Measurements from ENCODE around the gene PORCN. TPM values are rescaled to one million over a fixed set of nuclear protein-coding genes. Genes with fewer than 3 reads are reported as not detected.
"Not testable (repeated sequence)": the region's sequence is repeated elsewhere in the genome, so short reads cannot be mapped to it uniquely, and the experiment has no call there.

The PORCN gene
- total RNA-seq, 2 experiments from 2014 or later = 6.9 to 9.0 TPM

DNA sequence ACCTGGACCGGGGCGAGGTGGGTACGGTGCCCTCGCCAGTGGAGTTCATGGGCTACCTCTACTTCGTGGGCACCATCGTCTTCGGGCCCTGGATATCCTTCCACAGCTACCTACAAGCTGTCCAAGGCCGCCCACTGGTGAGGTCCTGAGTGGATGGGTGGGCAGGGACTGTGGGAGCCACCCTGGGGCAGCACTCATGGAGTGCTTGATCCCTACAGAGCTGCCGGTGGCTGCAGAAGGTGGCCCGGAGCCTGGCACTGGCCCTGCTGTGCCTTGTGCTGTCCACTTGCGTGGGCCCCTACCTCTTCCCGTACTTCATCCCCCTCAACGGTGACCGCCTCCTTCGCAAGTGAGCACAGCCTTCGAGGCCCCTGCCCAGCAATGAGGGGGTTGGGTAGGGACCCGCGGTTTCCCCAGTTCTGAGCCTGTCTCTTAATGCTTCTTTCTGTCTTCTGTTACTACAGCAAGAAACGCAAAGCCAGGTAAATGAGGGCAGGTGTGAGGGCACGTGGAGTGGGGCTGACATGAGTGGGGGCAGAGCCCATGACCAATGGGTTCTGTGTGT is 3.7 kb downstream of the PORCN start:
- intact Hi-C loops (cut with DNase I, micrococcal nuclease) = no loop called here
- Mint-ChIP-seq H3K4me3 (no peak overlapping the region), H3K4me1 (peaks cover 13% of the 10 kb centered on the region), H3K9me3 (ENCODE audit: low read depth) (no peaks in the 10 kb centered on the region), H3K36me3 (ENCODE audit: low read depth) (no peaks in the 10 kb centered on the region), H3K27me3 (no peaks in the 10 kb centered on the region), H3K27ac (no peak overlapping the region)
- DNase-seq (no peak), ATAC-seq (no peak)
- CTCF ChIA-PET = no interaction called here
- POLR2A ChIA-PET = no interaction called here

DNA sequence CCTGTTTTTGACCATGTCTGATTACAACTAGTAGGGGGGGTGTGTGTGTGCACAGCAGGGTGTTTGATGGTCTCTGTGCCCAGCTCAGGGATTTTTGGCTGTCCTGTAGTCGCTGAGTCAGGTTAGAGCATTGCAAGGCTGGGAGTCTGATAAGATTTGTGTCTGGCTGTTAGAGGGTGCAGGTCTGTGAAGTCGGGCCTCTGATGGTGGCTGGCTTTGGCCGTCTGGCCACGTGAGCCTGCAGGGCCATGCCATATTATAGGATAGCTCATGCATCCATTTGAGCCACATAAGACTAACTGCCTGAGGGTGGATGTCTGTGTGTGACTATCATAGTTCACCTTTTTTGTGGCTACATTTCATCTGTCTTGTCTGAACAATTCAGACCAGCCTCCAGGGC is 4.9 kb downstream of the PORCN start:
- no peak overlapping the region for H3K4me3 Mint-ChIP-seq
- CTCF ChIA-PET = interaction anchor here (0.6 kb wide), 1 partner anchor 283 kb away, joined by 3 read pairs; no protein-coding TSS in a partner anchor
- intact Hi-C loops (cut with DNase I, micrococcal nuclease) = no loop called here
- H3K36me3 Mint-ChIP-seq (ENCODE audit: low read depth) = no peaks in the 10 kb centered on the region
- H3K4me1 Mint-ChIP-seq = peaks cover 13% of the 10 kb centered on the region
- H3K27me3 Mint-ChIP-seq = no peaks in the 10 kb centered on the region
- no peak overlapping the region for H3K27ac Mint-ChIP-seq
- no peak for DNase-seq
- no peak for ATAC-seq
- H3K9me3 Mint-ChIP-seq (ENCODE audit: low read depth) = no peaks in the 10 kb centered on the region
- POLR2A ChIA-PET = no interaction called here

DNA sequence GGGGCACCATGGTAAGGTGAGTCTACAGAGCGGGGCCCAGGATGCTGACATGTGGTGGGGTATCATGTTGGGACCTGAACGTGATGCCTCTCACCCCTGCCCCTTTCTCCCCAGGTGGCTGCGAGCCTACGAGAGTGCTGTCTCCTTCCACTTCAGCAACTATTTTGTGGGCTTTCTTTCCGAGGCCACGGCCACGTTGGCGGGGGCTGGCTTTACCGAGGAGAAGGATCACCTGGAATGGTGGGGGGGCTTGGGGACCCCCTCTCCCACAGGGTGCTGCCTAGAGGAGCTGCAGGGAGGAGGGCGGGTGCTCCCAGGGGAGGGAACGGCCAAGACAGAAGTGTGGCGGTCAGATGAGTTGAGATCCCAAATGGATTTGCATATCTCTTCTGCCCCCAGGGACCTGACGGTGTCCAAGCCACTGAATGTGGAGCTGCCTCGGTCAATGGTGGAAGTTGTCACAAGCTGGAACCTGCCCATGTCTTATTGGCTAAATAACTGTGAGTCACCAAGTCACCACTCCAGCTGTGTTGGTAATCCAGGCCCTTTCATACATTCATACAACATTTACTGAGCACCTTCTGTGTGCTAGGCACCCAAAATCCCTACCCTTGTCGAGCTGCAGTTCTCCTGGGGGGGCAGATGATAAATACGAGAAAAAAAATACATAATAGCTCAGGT is 5.5 kb downstream of the PORCN start:
- ChIA-PET POLR2A (no interaction called here), CTCF (no interaction called here)
- intact Hi-C loops (cut with DNase I, micrococcal nuclease) = no loop called here

DNA sequence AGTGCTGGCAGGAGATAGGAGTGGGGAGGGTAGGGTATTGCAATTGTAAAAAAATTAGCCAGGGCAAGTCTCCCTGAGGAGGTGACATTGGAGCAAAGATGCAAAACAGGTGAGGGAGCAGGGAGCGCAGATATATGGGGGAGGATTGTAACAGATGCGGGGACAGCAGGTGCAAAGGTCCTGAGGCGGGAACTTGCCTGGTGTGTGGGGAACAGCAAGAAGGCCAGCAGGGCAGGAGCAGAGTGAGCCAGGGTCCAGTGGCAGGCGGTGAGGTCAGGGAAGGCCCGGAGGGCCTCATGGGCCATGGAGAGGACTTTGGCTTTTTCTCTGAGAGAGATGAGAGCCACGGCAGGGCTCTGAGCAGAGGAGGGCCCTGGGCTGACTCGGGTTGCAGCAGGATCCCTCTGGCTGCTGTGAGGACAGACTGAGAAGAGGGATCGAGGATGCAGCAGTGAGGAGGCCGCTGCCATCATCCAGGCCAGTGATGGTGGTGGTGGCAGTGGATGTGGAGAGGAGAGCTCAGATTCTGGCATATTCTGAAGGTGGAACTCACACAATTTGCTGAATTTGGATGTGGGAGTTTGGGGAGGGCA is 6.2 kb downstream of the PORCN start:
- Mint-ChIP-seq H3K4me1 (peaks cover 6% of the 10 kb centered on the region), H3K36me3 (ENCODE audit: low read depth) (no peaks in the 10 kb centered on the region), H3K27me3 (no peaks in the 10 kb centered on the region), H3K27ac (no peak overlapping the region), H3K9me3 (ENCODE audit: low read depth) (no peaks in the 10 kb centered on the region), H3K4me3 (no peak overlapping the region)
- ATAC-seq (no peak), DNase-seq (no peak)
- CTCF ChIA-PET = no interaction called here
- intact Hi-C loops (cut with DNase I, micrococcal nuclease) = no loop called here
- POLR2A ChIA-PET = interaction anchor here (0.7 kb wide), 1 partner anchor 64 kb away, joined by 3 read pairs; no protein-coding TSS in a partner anchor

More for the DNA sequence above, 5.5 kb downstream of the PORCN start:
- DNase-seq (no peak), ATAC-seq (no peak)
- Mint-ChIP-seq H3K27ac (no peak overlapping the region), H3K4me1 (peaks cover 13% of the 10 kb centered on the region), H3K4me3 (no peak overlapping the region), H3K36me3 (ENCODE audit: low read depth) (no peaks in the 10 kb centered on the region), H3K9me3 (ENCODE audit: low read depth) (no peaks in the 10 kb centered on the region), H3K27me3 (no peaks in the 10 kb centered on the region)

DNA sequence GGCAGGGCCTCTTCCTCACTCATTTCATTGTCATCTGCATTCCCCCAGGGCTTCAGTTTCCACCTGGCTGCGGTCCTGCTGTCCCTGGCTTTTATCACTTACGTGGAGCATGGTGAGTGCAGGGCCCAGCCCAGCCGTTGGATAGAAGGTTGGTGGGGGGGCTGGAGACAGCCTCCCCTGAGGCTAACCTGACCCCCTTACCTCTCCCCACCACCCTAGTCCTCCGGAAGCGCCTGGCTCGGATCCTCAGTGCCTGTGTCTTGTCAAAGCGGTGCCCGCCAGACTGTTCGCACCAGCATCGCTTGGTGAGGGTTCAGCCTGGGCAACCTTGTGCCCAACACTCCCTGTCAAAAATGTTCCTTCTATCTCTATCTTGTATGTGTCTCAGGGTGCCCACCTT is 7.0 kb downstream of the PORCN start:
- no peaks in the 10 kb centered on the region for H3K27me3 Mint-ChIP-seq
- no peak for DNase-seq
- H3K27ac Mint-ChIP-seq = no peak overlapping the region
- ATAC-seq = no peak
- no peaks in the 10 kb centered on the region for H3K9me3 Mint-ChIP-seq (ENCODE audit: low read depth)
- peaks cover 8% of the 10 kb centered on the region for H3K4me1 Mint-ChIP-seq
- intact Hi-C loops (cut with DNase I, micrococcal nuclease) = no loop called here
- POLR2A ChIA-PET = no interaction called here
- no peak overlapping the region for H3K4me3 Mint-ChIP-seq
- no peaks in the 10 kb centered on the region for H3K36me3 Mint-ChIP-seq (ENCODE audit: low read depth)
- CTCF ChIA-PET = no interaction called here

DNA sequence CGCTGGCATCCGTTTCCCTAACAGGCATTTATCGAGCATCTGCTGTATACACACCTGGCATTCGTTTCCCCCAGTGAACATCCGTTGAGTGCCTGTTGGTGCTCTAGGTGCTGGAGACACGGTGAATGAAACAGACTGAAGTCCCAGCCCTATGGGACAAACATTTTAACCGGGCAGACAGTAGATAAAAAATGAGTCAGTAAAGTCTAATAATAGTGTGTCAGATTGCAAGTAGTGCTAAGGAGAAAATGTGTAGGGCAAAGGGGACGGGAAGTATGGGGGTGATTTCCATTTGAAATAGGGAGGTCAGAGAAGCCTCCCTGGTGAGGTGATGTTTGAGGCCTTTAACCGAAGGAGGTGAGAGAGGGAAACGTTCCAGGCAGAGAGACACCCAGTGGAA is 7.5 kb downstream of the PORCN start:
- DNase-seq = no peak

DNA sequence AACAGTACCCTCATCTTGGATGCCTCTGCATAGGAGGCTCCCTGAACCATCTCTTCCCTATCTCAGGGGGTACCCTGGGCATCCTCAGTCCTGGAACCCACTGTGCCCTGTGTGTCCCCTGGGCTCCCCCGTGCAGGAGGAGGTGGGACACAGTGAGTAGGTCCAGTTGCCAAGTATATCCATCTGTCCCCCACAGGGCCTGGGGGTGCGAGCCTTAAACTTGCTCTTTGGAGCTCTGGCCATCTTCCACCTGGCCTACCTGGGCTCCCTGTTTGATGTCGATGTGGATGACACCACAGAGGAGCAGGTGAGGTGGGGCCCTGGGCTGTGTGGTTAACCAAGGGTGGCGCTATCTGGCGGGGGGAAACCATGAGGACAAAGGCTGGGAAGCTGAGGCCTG is 8.2 kb downstream of the PORCN start:
- DNase-seq (no peak), ATAC-seq (no peak)
- no peak overlapping the region for H3K4me3 Mint-ChIP-seq
- no peaks in the 10 kb centered on the region for H3K27me3 Mint-ChIP-seq
- no peak overlapping the region for H3K27ac Mint-ChIP-seq
- intact Hi-C loops (cut with DNase I, micrococcal nuclease) = no loop called here
- POLR2A ChIA-PET = no interaction called here
- CTCF ChIA-PET = interaction anchor here (0.6 kb wide), 1 partner anchor 25 kb away, joined by 3 read pairs; no protein-coding TSS in a partner anchor
- H3K4me1 Mint-ChIP-seq = peaks cover 11% of the 10 kb centered on the region
- H3K36me3 Mint-ChIP-seq (ENCODE audit: low read depth) = no peaks in the 10 kb centered on the region
- H3K9me3 Mint-ChIP-seq (ENCODE audit: low read depth) = no peaks in the 10 kb centered on the region

More for the DNA sequence above, 7.5 kb downstream of the PORCN start:
- no peaks in the 10 kb centered on the region for H3K9me3 Mint-ChIP-seq (ENCODE audit: low read depth)
- intact Hi-C loops (cut with DNase I, micrococcal nuclease) = no loop called here
- POLR2A ChIA-PET = no interaction called here
- no peaks in the 10 kb centered on the region for H3K27me3 Mint-ChIP-seq
- no peak overlapping the region for H3K27ac Mint-ChIP-seq
- H3K36me3 Mint-ChIP-seq (ENCODE audit: low read depth) = no peaks in the 10 kb centered on the region
- no peak overlapping the region for H3K4me3 Mint-ChIP-seq
- H3K4me1 Mint-ChIP-seq = peaks cover 11% of the 10 kb centered on the region
- ATAC-seq = no peak
- CTCF ChIA-PET = no interaction called here

DNA sequence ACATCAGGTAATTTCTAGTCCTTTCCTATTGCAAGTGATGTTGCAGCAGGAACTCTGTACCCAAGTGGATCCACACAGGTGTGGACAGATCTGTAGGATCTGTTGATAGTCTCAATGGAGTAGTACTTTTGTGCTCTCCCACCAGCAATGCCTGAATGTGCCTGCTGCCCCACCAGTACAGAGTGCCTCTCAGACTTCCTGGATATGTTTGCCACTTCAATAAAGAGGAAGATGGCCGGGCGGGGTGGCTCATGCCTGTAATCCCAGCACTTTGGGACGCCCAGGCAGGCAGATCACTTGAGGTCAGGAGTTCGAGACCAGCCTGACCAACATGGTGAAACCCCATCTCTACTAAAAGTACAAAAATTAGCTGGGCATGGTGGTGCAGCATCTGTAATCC is 10.7 kb downstream of the PORCN start:
- H3K9me3 Mint-ChIP-seq (ENCODE audit: low read depth); DNase-seq; H3K36me3 Mint-ChIP-seq (ENCODE audit: low read depth); CTCF ChIA-PET; intact Hi-C loops (cut with DNase I, micrococcal nuclease); H3K27me3 Mint-ChIP-seq; ATAC-seq; H3K4me3 Mint-ChIP-seq: not testable (repeated sequence)
- Mint-ChIP-seq H3K27ac (peak overlapping the region; percentile 31), H3K4me1 (peaks cover 15% of the 10 kb centered on the region)
- POLR2A ChIA-PET = interaction anchor here (0.6 kb wide), 1 partner anchor 44 kb away, joined by 4 read pairs; no protein-coding TSS in a partner anchor

DNA sequence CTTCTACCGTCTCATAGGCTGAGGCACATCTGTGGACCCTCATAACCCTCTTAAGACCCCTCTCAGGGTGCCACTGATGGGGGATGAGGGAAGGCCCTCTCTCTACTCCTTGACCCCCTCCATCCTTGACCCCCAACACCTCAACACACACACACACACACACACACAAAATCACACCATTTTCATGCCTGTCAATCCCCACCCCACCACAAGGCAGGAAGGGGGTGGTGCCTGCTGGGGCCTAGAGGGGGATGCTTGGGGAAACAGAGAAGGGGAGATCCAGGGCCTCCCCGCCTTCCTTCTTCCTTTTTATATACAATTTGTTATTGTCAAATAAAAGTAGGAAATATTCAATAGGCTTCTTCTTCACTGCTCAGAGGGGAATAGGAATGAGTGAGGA is 11.7 kb downstream of the PORCN start:
- H3K36me3 Mint-ChIP-seq (ENCODE audit: low read depth) = peaks cover 8% of the 10 kb centered on the region
- peaks cover 15% of the 10 kb centered on the region for H3K4me1 Mint-ChIP-seq
- peak; percentile 35 for DNase-seq
- intact Hi-C loops (cut with DNase I, micrococcal nuclease) = loop anchor here (2.0 to 5.0 kb wide), 4 partner anchors 43 to 282 kb away; partner anchors contain the start of genes FTSJ1 (in 1 of the 2), HDAC6 (in 1 of the 2) and WDR13 (in 1 of the 2)
- POLR2A ChIA-PET = no interaction called here
- H3K4me3 Mint-ChIP-seq = peak overlapping the region; percentile 89
- no peaks in the 10 kb centered on the region for H3K9me3 Mint-ChIP-seq (ENCODE audit: low read depth)
- no peak for ATAC-seq
- no peaks in the 10 kb centered on the region for H3K27me3 Mint-ChIP-seq
- CTCF ChIA-PET = no interaction called here
- H3K27ac Mint-ChIP-seq = peak overlapping the region; percentile 98

DNA sequence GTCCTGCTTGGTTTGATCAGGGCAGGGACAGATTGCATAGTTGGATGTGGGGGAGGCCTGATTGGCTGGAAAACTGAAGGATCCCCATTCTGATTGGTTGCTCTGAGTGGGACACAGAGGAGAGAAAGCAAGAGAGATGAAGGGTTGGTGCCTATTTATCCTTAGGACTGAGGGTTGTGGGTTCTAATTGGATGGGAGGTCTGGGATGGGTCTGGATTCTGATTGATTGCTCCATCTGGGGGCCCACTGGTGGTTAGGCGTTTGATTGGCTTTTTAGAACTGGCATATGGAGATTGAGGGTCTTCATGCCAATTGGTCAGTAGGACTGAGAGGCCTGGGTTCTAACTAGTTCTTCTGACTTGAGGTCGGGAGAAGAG is 12.2 kb downstream of the PORCN start:
- Mint-ChIP-seq H3K4me1 (peaks cover 15% of the 10 kb centered on the region), H3K27ac (peak overlapping the region; percentile 98), H3K4me3 (peak overlapping the region; percentile 89), H3K9me3 (ENCODE audit: low read depth) (no peaks in the 10 kb centered on the region), H3K27me3 (no peaks in the 10 kb centered on the region), H3K36me3 (ENCODE audit: low read depth) (peaks cover 8% of the 10 kb centered on the region)
- peak; percentile 27 for DNase-seq
- ChIA-PET CTCF (interaction anchor here (0.7 kb wide), 1 partner anchor 14 kb away, joined by 3 read pairs; no protein-coding TSS in a partner anchor), POLR2A (interaction anchor here (0.8 to 1.0 kb wide), 2 partner anchors 19 to 281 kb away, joined by 3 to 5 read pairs; partner anchors contain the start of genes HDAC6 and TBC1D25)
- intact Hi-C loops (cut with DNase I, micrococcal nuclease) = loop anchor here (1.0 to 5.0 kb wide), 8 partner anchors 13 to 281 kb away; partner anchors contain the start of genes FTSJ1 (in 2 of the 2), PORCN (in 2 of the 2), RBM3 (in 2 of the 2) and TBC1D25 (in 2 of the 2)
- ATAC-seq = peak; percentile 20

DNA sequence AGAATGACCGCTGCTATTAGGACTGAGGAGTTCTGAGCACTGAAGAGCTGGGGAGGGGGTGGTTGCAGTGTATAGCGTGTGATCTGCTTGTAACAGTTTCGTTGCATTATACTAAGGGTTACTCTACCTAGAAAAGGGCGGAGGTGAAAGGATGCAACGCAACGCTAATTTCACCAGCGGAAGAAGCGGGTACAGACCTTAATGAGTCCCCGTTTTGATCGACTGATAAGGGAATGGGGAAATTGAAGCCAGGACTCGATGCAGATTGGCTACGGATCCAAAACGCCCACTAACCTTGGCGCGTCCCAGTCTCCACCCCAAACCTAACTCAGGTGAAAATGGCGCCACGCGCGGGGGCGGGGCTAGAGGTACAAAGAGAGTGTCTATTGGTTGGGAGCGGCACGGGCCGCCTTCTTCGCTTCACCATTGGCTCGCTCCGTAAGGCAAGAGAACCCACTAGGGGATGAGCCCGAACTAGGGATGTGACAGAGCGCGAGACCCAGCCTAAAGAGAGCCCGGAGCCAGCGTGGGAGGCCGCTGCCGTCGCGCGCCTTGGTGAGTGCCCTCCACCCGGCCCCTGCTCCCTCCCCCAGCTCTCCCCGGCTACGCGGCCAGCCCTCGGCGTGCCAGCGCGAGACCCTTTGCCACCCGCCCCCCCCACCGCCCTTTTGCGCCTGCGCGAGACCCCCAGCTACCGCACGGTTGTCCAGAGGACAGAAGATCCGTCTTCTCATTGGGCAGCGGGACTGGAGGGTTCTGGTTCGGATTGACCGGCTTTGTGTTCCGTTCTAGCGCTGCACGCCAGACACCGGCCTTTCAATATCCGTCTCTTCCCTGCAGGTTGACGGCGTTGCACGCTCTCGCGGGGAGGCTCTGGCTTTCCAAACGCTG is 12.8 kb downstream of the PORCN start, which contains the start of gene EBP:
Gene EBP, plus strand, starts transcription at position 456 of the 891 bp plus-strand sequence. CDS start 1,964 bp downstream, outside the sequence.
- H3K27me3 Mint-ChIP-seq = no peaks in the 10 kb centered on the region
- intact Hi-C loops (cut with DNase I, micrococcal nuclease) = loop anchor here (1.0 to 5.0 kb wide), 8 partner anchors 13 to 281 kb away; partner anchors contain the start of genes FTSJ1 (in 2 of the 2), PORCN (in 2 of the 2), RBM3 (in 2 of the 2) and TBC1D25 (in 2 of the 2)
- peak within 1 kb of the TSS; percentile 89 for H3K4me3 Mint-ChIP-seq
- POLR2A ChIA-PET = interaction anchor here (0.8 to 1.0 kb wide), 2 partner anchors 18 to 280 kb away, joined by 3 to 5 read pairs; partner anchors contain the start of genes HDAC6 and TBC1D25
- peaks cover 14% of the 10 kb centered on the region for H3K36me3 Mint-ChIP-seq (ENCODE audit: low read depth)
- DNase-seq (peak; percentile 97), ATAC-seq (peak; percentile 94)
- no peaks in the 10 kb centered on the region for H3K9me3 Mint-ChIP-seq (ENCODE audit: low read depth)
- CTCF ChIA-PET = interaction anchor here (0.7 kb wide), 3 partner anchors 15 to 79 kb away, joined by 3 to 4 read pairs (median 3); no protein-coding TSS in a partner anchor
- peak within 1 kb of the TSS; percentile 98 for H3K27ac Mint-ChIP-seq
- H3K4me1 Mint-ChIP-seq = peaks cover 15% of the 10 kb centered on the region

All from activated CD4-positive, alpha-beta T cell treated with anti-CD3 and anti-CD28 coated beads for 36 hours (primary cell).